GM19452 (cell line): ENCODE data around the gene SPECC1.
"Not testable (repeated sequence)": the region's sequence is repeated elsewhere in the genome, so short reads cannot be mapped to it uniquely, and the experiment has no call there.

ENCODE experiments used
- ATAC-seq: cut with Tn5 transposase; IDR thresholded peaks from one replicate; pipeline ENCODE4 v1.9.1; 2021; ENCODE audit not compliant: unreplicated experiment

The SPECC1 gene

GRCh38 chr17:20009052-20009301 lies 182 bp upstream of the SPECC1 start:
- ATAC-seq = peak; percentile 30

- no peak for ATAC-seq
Observed at GRCh38 chr17:20010099-20010863, 1.1 kb downstream of the SPECC1 start.

GRCh38 chr17:20010936-20011335 lies 1.8 kb downstream of the SPECC1 start:
- no peak for ATAC-seq

- no peak for ATAC-seq
Observed at GRCh38 chr17:20012017-20012536, 2.9 kb downstream of the SPECC1 start.

GRCh38 chr17:20016475-20016992 lies 7.4 kb downstream of the SPECC1 start:
- not testable (repeated sequence) for ATAC-seq

GRCh38 chr17:20022701-20023100 lies 13.5 kb downstream of the SPECC1 start:
- no peak for ATAC-seq

- ATAC-seq = no peak
Observed at GRCh38 chr17:20026960-20027359, 17.8 kb downstream of the SPECC1 start.

GRCh38 chr17:20028443-20028842 lies 19.3 kb downstream of the SPECC1 start:
- ATAC-seq = no peak

- ATAC-seq = no peak
Observed at GRCh38 chr17:20032636-20033035, 23.5 kb downstream of the SPECC1 start.

- ATAC-seq = no peak
Observed at GRCh38 chr17:20033415-20033814, 24.3 kb downstream of the SPECC1 start.

- ATAC-seq = no peak
Observed at GRCh38 chr17:20035501-20035900, 26.3 kb downstream of the SPECC1 start.

GRCh38 chr17:20037286-20037685 lies 28.1 kb downstream of the SPECC1 start:
- ATAC-seq = not testable (repeated sequence)

- no peak for ATAC-seq
Observed at GRCh38 chr17:20039037-20039436, 29.9 kb downstream of the SPECC1 start.

- no peak for ATAC-seq
Observed at GRCh38 chr17:20040216-20040615, 31.1 kb downstream of the SPECC1 start.

GRCh38 chr17:20043021-20043420 lies 33.9 kb downstream of the SPECC1 start:
- no peak for ATAC-seq

- no peak for ATAC-seq
Observed at GRCh38 chr17:20045476-20045875, 36.3 kb downstream of the SPECC1 start.

- no peak for ATAC-seq
Observed at GRCh38 chr17:20046629-20047028, 37.5 kb downstream of the SPECC1 start.

GRCh38 chr17:20051624-20052023 lies 42.5 kb downstream of the SPECC1 start:
- no peak for ATAC-seq

GRCh38 chr17:20053361-20053964 lies 44.3 kb downstream of the SPECC1 start:
- no peak for ATAC-seq

GRCh38 chr17:20059728-20060188 lies 50.6 kb downstream of the SPECC1 start:
- ATAC-seq = no peak

GRCh38 chr17:20063665-20064648 lies 54.8 kb downstream of the SPECC1 start:
- no peak for ATAC-seq
